HepG2 (cell line): Measurements from ENCODE around the gene PRCD. TPM values are rescaled to one million over a fixed set of nuclear protein-coding genes. Genes with fewer than 3 reads are reported as not detected.

ENCODE experiments used
- ATF7-NPFF ChIP-seq: sonication (generic); formaldehyde crosslinking; IDR thresholded peaks from 2 replicates; pipeline ENCODE4 v1.8.1; 2023; ENCODE audit warnings: mild to moderate bottlenecking, low read depth, missing genetic modification reagents, moderate library complexity
- DDIT3 ChIP-seq: sonication (generic); formaldehyde crosslinking; IDR thresholded peaks from 2 replicates; pipeline ENCODE4 v1.4.0; 2020; ENCODE audit warnings: mild to moderate bottlenecking, missing genetic modification reagents
- FOXK1 ChIP-seq: sonication (generic); formaldehyde crosslinking; IDR thresholded peaks from 2 replicates; pipeline ENCODE4 v1.4.0; 2020; ENCODE audit warnings: low read depth, missing genetic modification reagents, borderline replicate concordance
- FOXM1 ChIP-seq: sonication (generic); formaldehyde crosslinking; IDR thresholded peaks from 2 replicates; pipeline ENCODE4 v1.5.0; 2020; ENCODE audit warnings: missing genetic modification reagents
- FOXP1 ChIP-seq, 2 experiments: fragments of 450-650 bp in 1 of 2; IDR thresholded peaks; 2 replicates each; pipeline ENCODE4 v1.6.1; 2017 to 2018; ENCODE audit warnings: antibody characterized with exemption in 1 of 2
- HOXA9 ChIP-seq: sonication (generic); formaldehyde crosslinking; IDR thresholded peaks from 2 replicates; pipeline ENCODE4 v1.8.1; 2022; ENCODE audit warnings: missing genetic modification reagents, mild to moderate bottlenecking, moderate library complexity, borderline replicate concordance
- KIAA2018 ChIP-seq: sonication (generic); formaldehyde crosslinking; IDR thresholded peaks from 2 replicates; pipeline ENCODE4 v1.5.0; 2020; ENCODE audit warnings: mild to moderate bottlenecking, missing genetic modification reagents, borderline replicate concordance
- NR3C1 ChIP-seq: sonication (generic); formaldehyde crosslinking; IDR thresholded peaks from 2 replicates; pipeline ENCODE4 v1.4.0; 2020; ENCODE audit warnings: missing genetic modification reagents
- SIN3A ChIP-seq: IDR thresholded peaks from 2 replicates; pipeline ENCODE4 v1.6.1; 2011; ENCODE audit warnings: low read depth, mild to moderate bottlenecking, control low read depth, low read length, borderline replicate concordance
- ZFY ChIP-seq: sonication (generic); formaldehyde crosslinking; IDR thresholded peaks from 2 replicates; pipeline ENCODE4 v1.4.0; 2020; ENCODE audit warnings: missing genetic modification reagents
- ZNF576 ChIP-seq: sonication (generic); formaldehyde crosslinking; IDR thresholded peaks from 2 replicates; pipeline ENCODE4 v1.4.0; 2020; ENCODE audit warnings: mild to moderate bottlenecking, missing genetic modification reagents
- ZNF589 ChIP-seq: sonication (generic); formaldehyde crosslinking; conservative IDR thresholded peaks from 2 replicates; pipeline ENCODE4 v1.8.0; 2022; ENCODE audit warnings: mild to moderate bottlenecking, moderate library complexity, missing genetic modification reagents
- ZNF605 ChIP-seq: sonication (generic); formaldehyde crosslinking; IDR thresholded peaks from 2 replicates; pipeline ENCODE4 v1.8.0; 2022; ENCODE audit warnings: mild to moderate bottlenecking, missing genetic modification reagents
- ZNF780A ChIP-seq: sonication (generic); formaldehyde crosslinking; IDR thresholded peaks from 2 replicates; pipeline ENCODE4 v1.8.0; 2022; ENCODE audit warnings: mild to moderate bottlenecking, missing genetic modification reagents, moderate library complexity
- ZNF83 ChIP-seq: sonication (generic); formaldehyde crosslinking; IDR thresholded peaks from 2 replicates; pipeline ENCODE4 v1.4.0; 2020; ENCODE audit warnings: missing genetic modification reagents, mild to moderate bottlenecking, borderline replicate concordance
- polyA plus RNA-seq, 8 experiments: library from polyadenylated mRNA; depleted of rRNA in 3 of 8; stranded (reverse) in 7 of 8; unstranded in 1 of 8; fragments of >200 nt; fragmentation: Illumina TruSeq in 4 of 8; extraction: Trizol in 4 of 8; gene quantifications; 2 replicates each; pipeline versions ENCODE4 v1.2.1 to v1.2.3, GENCODE V29; 2011 to 2016; ENCODE audit warnings: low read depth in 4 of 8, missing spikeins in 1 of 8, mixed read lengths in 1 of 8; ENCODE audit not compliant: insufficient read depth in 1 of 8
- total RNA-seq, 5 experiments: library from RNA; depleted of rRNA; stranded (reverse); fragments of >200 nt; fragmentation: Illumina TruSeq; extraction: Trizol; gene quantifications; 2 replicates each; pipeline ENCODE4 v1.2.3, GENCODE V29; 2016; ENCODE audit warnings: low read depth in 1 of 5
- TF ChIP-seq, protein P1 (sequence below): sonication (generic); formaldehyde crosslinking; IDR thresholded peaks from 2 replicates; pipeline ENCODE4 v1.4.0; 2020; ENCODE audit warnings: missing genetic modification reagents
- TF ChIP-seq, protein P2 (sequence below): sonication (generic); formaldehyde crosslinking; IDR thresholded peaks from 2 replicates; pipeline ENCODE4 v1.5.1; 2020; ENCODE audit warnings: missing genetic modification reagents, mild to moderate bottlenecking, borderline replicate concordance

Gene PRCD
- total and polyA plus RNA-seq, 2 of the 13 experiments (the other 11 are each of a cell fraction or from before 2014, with no cell fraction given) = 0.51 TPM; not detected in 1

DNA sequence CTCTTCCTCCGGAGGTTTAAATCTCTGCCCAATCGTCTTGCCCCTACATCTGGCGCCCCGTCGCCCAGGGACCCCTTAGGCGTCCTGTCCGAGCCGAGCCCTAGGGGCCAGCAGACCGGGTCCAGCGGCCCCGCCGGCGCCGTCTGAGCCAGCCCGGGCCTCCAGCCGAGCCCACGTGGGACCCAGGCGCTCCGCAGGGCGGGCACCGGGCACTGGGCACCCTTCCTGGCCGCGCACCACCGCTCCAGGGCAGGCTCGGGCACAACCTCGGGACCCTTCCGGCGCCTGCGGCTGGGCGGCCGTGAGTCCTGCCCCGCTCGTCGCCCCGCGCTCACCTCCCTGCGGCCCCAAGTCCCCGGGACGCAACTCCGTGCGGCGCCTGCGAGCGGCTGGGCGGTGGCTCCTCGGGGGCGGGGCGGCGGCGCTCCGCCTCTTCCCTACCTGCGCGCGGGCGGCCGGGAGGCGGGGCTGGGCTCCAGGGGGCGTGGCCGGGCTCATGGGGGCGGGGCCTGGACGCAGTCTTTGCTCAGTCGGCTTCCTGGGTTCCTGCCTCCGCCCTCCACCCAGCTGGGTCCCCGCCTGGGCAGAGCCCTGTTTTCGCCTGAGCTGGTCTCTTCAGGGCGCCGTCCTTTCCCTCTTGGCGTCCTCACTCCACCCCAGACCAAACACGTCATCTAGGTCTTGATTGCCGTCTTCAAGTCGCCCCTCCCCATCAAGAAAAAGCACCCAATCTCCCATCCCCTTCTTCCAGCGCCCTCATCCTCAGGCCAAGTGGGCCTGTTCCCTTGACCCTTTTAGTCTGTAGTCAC is 38.6 kb upstream of the PRCD start, which contains the start of gene RHBDF2 (continued):
- TF ChIP-seq, protein P1, sequence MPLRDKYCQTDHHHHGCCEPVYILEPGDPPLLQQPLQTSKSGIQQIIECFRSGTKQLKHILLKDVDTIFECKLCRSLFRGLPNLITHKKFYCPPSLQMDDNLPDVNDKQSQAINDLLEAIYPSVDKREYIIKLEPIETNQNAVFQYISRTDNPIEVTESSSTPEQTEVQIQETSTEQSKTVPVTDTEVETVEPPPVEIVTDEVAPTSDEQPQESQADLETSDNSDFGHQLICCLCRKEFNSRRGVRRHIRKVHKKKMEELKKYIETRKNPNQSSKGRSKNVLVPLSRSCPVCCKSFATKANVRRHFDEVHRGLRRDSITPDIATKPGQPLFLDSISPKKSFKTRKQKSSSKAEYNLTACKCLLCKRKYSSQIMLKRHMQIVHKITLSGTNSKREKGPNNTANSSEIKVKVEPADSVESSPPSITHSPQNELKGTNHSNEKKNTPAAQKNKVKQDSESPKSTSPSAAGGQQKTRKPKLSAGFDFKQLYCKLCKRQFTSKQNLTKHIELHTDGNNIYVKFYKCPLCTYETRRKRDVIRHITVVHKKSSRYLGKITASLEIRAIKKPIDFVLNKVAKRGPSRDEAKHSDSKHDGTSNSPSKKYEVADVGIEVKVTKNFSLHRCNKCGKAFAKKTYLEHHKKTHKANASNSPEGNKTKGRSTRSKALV = no peak
- TF ChIP-seq KIAA2018 (CRISPR knock-in tag) (no peak), ZNF589 (CRISPR knock-in tag) (no peak), ZNF780A (CRISPR knock-in tag) (no peak), SIN3A (peak; percentile 91; the same call in 1 of the 2 replicates), FOXM1 (CRISPR knock-in tag) (no peak), FOXP1 (IDR thresholded peaks at IDR 0.05) (no peak), FOXP1 (CRISPR knock-in tag; IDR thresholded peaks at IDR 0.05) (no peak), NR3C1 (CRISPR knock-in tag) (no peak), ATF7-NPFF (CRISPR knock-in tag) (no peak; the same call in none of the 2 replicates), ZFY (CRISPR knock-in tag) (peak; percentile 79), HOXA9 (CRISPR knock-in tag) (no peak), ZNF83 (peak; percentile 73; the same call in 1 of the 2 replicates), DDIT3 (CRISPR knock-in tag) (no peak), FOXK1 (no peak), ZNF605 (peak; percentile 65), ZNF576 (no peak)
- TF ChIP-seq, protein P2, sequence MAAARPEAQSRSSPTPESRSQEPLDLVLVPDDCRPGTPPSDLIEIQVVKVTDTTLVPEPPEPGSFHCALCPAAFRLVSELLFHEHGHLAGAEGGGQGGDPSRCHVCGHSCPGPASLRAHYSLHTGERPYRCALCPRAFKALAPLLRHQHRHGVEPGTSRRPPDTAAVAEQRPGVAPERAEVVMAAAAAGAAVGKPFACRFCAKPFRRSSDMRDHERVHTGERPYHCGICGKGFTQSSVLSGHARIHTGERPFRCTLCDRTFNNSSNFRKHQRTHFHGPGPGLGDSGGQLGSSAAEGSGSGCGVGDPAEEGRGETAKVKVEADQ = peak; percentile 55; the same call in 1 of the 2 replicates
